NCI-H2227 (cell line): Measurements from ENCODE around the gene PHYKPL.
"Not testable (repeated sequence)": the region's sequence is repeated elsewhere in the genome, so short reads cannot be mapped to it uniquely, and the experiment has no call there.

Experiments
- DNase-seq: peaks from one replicate; lab custom pipeline; 2025; ENCODE audit not compliant: unreplicated experiment; lab: John Stamatoyannopoulos, UW

Gene PHYKPL

DNA sequence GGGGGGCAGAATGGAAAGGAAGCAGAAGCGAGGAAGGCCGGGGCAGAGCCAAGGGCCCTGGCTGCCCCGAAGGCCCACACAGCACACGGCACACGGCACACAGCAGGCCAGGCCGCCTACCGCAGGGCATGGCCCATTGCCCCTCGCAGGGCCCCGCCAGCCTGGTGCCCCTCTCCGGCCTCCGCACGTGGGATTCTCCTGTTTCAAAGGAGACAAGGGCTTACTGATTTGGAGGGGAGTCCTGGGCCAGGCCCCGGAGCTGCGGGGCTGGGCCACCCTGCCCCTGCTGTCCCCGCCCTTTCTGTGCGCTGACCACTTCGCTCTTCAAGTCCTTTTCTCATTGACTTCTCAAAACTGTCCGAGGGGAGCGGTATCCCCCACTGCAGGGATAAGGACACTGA is 7.7 kb upstream of the PHYKPL start:
- DNase-seq: no peak

DNA sequence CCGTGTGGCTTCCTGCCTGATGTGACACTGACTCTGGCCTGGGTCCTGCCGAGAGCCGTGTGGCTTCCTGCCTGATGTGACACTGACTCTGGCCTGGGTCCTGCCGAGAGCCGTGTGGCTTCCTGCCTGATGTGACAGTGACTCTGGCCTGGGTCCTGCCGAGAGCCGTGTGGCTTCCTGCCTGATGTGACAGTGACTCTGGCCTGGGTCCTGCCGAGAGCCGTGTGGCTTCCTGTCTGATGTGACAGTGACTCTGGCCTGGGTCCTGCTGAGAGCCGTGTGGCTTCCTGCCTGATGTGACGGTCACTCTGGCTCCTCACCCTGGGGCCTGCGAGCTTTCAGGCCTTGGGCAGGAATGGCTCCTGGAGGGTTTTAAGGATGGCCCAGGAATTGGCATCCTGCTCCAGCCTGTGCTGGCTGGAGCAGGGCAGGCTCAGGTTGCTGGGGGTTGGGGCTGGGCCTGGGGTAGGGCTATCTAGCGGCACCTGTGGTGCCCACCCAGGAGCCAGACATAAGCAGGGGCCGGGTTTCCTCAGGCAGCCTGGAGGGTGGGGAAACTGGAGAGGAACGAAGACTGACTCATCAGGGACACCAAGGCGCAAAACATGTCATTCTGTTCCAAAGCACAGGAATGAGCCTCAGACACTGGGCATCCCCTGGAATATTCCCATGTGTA is 7.2 kb upstream of the PHYKPL start:
- not testable (repeated sequence) for DNase-seq

DNA sequence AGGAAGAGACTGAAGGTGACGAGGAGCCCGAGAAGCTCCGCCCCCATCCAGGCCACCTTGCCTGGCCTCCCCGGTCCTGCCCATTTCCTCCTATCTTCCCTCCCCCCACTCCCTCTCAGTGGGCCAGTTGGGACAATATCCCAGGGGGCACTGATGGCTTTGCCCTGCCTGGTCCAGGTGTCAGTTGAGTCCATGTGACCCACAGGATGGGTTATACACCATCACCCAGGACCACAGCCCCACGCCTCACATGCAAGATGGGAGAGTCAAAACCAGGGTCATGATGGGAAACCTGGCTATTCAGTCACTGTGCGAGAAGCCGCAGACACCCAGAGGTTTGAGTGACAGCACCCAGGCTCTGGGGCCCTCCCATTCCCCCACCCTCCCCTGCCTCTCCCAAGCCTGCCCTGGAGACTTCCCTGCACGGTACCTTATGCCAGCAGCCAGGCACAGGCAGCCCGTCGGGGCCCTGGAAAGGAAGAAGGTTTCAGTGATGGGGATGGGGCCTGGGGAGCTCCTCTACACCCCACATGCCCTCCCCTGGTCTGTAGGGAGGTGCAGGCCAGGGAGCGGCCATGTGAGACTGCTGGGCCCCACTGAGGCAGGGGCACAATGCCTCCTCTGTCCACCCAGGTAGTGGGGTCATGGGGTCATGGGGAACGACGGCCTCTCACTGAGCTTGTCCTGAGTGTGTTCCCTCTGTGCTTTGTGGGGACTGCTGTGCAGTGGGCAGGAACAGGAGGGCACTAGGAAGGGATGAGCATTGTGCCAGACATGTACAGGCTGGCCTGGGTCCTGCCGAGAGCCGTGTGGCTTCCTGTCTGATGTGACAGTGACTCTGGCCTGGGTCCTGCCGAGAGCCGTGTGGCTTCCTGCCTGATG is 6.3 kb upstream of the PHYKPL start:
- DNase-seq: no peak

DNA sequence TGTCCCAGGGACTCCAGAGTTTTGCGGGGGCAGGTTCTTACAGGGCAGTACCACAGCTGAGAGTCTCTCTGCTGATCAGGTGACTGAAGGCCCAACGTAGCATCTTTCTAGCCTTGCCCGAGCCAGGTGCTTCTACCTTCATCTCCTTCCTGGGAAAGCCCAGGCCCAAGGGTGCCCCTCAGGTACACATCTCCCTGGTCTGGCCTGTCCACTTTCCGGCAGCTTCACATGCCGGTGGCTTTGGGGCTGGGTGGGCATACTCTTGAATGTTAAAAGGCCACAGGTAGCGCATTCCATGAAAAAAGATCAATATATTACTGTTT is 5.7 kb upstream of the PHYKPL start:
- no peak for DNase-seq

DNA sequence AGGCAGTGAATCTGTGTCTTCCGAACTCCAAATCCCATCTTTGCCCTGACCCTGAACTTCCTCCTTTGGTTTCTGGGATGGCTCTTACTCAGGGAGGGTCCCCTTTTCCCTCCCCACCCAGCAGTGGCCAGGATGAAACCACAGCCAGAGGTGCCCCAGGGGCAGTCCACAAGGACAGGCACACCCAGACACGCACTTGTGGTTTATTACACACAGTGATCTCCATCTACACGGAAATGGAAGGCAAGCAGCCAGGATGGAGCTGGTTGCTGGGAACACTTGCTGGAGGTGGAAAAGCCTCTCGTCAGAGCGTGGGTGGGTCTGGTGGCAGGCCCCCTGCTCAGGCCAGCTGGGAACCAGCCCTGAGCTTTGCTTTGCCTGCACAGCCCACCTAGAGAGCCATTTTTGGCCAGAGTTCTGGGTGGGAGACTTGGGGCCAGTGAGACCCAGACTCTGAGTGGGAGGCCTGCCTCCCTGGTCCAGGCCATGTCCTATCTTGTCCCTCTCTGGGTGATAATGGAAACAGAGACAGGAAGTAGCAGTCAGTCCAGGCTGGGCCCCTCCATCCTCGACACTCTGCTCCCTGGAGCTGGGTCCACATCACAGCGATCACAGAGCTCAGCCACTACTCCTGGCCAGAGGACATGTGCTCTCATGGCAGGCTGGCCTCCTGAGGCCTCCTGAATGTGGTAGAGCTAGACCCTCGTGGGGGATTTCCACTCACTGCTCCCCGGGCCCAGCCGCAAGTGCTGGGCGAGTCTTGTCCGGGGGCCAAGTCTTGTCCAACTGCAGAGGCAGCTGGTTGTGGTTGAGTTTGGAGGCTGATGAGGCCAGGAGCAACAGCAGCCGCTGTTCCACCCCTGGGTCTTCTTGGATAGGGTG is 5.1 kb upstream of the PHYKPL start:
- DNase-seq: no peak

DNA sequence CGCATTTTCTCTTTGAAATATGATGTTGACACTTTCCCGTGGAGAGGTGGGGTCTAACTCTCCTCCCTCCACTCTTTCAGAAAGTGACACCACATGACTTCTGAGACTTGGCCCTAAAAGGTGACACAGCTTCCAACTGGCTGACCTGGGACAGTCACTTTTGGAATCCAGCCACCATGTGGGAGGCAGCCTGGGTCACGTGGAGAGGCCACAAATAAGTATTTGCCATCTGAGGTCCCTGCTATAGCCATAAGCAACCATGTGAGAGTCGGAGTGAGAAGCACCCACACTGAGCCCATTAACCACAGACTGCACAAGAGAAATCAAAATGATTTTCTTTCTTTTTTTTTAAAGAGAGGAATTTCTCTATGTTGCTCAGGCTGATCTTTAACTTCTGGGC is 4.1 kb upstream of the PHYKPL start:
- DNase-seq: no peak

DNA sequence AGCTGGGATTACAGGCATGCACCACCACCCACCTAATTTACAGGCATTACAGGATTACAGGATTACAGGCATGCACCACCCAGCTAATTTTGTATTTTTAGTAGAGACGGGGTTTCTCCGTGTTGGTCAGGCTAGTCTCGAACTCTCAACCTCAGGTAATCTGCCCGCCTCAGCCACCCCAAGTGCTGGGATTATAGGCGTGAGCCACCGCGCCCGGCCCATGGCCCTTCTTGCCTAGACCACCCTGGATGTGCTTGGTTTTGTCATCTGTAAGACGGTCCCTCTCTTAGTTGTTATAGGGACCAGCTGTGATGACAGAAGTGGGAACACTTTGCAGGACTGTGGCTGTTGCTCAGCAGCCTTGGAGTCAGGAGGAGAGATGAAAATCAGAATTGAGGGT is 3.5 kb upstream of the PHYKPL start:
- no peak for DNase-seq

DNA sequence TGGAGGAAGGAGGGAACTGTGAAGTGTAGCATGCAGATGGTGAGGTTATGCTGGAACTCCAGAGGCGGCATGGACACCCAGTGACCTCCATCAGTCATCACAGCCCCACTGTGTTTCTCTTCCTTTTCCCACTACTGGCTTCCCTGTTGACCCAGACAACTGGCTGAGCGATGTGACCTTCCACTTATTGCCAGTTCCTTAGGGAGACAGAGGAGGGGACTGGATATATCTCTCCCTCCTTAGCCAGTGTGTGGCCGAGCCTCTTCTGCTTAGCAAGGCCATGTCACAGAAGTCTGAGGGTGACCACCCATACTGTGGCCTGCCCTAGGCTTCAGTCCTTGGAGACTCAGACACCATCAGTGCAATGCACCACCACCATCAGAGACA is 3.0 kb upstream of the PHYKPL start:
- DNase-seq: no peak

DNA sequence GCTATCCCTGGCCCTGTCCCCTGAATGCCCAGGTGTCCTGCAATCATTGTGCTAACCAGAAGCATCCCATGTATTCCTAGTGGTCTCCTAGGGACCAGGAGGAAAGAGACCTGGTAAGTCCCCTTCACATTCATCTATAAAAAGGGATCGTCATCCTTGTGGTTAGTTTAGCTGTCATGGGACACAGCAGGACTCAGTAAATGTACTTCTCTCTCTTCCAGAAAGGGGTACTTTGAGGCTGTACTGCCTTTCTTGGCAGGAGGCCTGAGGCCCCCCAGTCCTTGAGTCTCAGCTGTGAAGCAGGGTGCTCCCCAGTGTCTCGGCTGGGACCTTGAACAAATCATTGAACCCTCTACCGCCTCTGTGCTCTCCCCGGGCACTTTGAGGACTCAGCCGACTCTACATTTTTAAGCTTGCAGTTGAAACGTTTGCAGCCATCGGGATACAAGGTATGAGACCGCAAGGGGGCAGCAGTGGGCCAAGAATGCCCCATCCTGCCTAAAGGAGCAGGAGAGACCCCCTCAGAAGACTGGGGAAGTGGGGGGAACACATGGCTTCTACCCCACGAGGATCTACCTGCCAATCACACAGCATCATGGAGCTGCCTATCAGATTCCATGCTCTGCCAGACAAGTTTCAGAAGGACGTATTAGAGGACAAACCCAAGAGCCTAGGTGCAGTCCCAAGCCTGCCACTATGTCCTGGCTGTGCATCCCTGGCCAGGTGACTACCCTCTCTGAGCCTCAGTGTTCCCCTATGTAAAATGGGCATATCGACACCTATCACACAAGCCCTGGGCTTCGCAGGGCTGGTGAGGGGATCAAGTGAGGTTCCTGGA is 2.4 kb upstream of the PHYKPL start:
- no peak for DNase-seq

DNA sequence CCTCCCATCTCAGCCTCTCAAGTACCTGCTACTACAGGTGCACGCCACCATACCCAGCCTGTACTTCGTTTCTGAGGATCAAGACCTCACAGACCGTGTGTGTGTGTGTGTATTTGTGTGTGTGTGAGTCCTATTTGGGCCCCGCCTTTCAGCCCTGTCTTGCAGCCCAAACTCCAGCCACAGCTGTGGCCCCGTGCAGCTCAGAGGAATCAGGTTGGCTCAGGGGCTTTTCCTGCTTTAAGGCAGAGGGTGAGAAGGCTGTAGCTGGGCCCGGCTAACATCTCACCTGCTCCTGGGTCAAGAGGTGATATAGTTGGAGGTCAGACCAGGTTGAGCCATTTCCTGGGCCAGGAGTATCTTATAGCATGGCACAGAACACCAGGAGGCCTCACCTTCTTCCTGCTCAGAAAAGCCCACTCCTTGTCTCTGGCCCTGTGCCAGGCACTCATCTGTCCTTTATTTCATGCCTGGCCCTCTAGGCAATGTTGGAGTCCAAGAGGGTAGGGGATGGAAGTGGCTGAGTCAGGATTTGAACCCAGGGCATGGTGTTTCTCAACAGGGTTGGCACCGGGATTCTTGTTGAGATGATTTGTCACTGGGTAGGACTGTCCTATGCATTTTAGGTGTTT is 1.6 kb upstream of the PHYKPL start:
- DNase-seq: no peak

DNA sequence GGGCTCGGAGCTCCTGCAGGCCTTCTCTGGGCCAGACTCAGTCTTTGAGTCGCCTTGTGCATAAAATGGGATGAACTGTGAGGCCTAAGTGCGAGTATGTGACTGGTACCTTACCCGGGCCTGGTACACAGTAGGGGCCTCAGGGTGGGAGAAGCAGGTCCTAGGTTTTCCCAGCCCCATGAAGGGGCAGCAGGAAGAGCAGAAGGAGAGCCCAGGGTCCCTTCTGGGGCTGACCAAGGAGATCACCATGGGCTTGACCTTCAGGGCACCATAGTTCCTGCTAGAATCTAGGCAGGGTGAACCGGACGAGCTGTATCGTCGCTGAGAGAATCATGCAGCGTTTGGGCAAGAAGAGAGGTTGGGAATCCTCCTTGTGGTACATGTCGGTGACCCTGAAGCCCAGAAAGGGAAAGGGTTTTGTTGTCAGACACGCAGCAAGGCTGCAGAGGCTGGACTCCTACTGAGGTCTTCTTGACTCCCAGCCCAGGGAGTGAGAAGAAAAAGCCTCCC is 373 bp upstream of the PHYKPL start:
- DNase-seq: no peak

DNA sequence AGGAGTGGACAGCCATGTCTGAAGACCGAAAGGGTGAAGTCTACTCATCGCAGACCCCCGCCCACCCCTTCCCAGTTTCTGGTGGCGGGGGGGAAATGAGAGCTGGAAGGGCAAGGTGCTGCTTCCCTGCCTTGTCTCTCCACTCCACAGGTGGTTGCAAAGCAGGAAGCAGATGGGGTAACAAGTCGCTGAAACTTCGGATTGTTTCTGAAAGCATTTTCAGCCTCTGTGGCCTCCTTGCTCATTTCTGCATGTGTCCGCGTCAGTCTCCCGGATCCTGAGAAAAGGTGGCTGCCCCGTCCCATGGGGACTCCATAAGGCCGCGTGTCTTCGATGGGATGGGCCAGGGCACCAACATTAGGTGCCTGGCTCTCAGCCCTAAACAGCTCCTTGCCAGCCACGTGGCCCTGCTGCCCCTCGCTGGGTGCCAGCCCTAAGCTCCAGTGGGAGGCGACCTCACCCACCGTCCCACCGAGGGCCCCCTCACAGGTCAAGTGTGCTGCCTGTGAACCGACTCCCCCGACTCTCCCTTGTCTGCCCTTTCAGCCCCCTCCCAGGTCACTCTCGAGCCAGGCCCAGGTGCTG is 971 bp downstream of the PHYKPL start:
- no peak for DNase-seq

DNA sequence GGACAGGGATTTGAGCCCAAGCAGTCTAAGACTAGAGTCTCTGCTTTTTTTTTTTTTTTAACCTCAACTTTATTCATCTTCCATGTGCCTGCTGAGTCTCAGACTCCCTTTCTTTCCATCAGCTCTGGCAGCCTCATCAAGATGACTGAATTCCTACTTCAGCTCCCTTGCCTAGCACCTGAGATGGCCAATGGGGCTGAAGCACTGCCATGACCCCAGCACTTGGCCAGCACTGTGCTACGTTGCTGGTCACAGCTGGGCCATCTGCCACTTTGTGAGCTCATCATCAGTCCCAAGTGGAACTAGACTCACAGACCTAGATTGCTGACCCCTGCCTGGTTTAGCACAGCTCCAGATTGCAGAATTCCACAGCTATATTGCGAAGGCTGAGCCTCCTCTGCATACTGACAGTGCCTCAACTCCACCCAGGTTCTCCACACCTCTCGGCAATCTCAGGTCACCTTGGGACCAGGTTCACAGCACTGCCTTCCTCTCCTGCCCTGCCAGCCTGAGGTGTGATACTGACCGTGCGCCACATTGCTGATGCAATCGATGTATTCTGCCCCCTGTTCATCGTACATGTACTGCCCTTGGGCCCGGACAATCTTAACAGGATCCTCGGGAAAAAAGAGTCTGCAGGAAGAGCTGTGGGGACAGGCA is 1.6 kb downstream of the PHYKPL start:
- no peak for DNase-seq

DNA sequence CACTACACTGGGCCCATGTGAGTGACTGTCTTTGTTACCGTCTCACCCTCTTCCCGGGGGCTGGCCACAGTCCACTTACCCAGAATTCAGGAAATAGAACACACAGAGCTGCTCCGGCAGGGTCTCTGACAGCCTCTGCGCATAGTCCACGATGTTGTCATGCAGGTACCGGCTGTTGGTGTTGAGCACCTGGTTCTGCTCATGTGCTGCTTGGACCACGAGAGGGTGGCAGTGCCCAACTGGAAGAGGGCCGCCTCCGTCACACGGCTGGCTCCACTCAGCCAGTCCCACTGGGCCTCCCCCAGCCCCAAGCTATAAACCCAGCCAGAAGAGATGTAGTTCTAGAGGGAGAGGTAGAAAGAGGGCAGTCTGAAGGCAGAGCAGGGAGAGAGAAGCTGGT is 2.7 kb downstream of the PHYKPL start:
- DNase-seq: no peak

DNA sequence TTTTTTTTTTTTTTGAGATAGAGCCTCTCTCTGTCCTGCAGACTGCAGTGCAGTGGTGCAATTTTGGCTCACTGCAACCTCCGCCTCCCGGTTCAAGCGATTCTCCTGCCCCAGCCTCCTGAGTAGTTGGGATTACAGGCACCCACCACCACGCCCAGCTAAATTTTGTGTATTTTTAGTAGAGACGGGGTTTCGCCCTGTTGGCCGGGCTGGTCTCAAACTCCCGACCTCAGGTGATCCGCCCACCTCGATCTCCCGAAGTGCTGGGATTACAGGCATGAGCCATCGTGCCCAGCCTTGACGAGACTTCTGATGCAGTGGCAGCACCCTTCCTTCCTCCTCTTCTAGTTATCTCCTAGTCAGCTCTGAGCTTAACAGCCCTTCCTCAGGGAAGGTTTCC is 3.5 kb downstream of the PHYKPL start:
- DNase-seq: not testable (repeated sequence)

DNA sequence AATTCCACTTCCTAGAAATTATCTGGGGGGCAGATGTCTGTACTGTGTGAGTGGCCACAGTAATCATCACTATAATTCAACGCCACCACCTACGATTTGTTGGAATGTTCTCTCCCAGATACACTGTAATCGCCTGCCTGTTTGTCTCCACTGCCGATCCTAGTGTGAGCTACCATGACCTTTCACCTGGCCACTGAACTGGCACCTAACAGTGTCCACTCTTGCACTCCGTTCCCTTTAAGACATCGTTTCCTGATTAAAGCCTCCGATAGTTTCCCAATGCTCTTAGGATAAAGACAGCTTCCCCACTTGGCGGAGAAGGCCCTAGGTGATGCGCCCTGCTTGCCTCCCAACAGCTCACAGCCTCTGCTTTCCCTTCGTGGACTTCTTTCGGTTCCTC is 4.0 kb downstream of the PHYKPL start:
- DNase-seq: no peak

DNA sequence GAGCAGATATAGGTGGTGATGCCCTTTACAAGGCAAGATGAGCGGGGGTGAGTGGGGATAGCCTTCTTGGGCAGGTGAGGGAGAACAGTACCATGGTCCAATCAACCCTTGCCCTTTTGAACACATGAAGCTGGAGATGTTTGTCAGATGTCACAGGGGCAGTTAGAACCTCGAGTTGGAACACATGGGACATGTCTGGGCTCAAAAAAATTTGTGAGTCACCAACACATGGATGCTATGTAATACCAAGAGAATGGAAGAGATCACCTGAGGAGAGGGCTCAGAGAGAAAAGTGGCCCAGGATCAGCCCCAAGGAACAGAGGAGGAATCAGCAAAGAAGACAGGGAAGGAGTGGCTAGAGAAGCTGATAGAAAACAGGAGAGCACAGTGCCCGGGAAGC is 4.7 kb downstream of the PHYKPL start:
- DNase-seq: no peak

DNA sequence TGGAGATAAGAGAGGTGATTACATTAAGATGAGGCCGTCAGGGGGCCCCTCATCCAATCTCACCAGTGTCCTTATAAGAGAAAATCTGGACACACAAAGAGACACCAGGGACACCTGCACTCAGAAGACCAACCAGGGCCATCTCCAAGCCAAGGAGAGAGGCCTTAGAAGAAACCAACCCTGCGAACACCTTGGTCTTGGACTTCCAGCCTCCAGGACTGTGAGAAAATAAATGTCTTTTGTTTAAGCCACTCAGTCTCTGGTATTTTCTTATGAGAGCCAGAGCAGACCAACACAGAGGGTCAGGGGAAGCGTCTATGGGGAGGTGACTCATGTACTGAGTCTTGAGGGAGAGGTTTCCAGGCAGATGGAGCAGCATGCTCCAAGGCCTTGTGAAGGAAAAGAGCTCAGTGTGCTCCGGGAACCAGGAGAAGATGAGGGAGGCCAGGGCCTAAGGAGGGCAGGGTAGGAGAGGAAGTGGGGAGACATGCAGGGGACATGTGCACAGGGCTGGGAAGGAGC is 5.4 kb downstream of the PHYKPL start:
- no peak for DNase-seq

DNA sequence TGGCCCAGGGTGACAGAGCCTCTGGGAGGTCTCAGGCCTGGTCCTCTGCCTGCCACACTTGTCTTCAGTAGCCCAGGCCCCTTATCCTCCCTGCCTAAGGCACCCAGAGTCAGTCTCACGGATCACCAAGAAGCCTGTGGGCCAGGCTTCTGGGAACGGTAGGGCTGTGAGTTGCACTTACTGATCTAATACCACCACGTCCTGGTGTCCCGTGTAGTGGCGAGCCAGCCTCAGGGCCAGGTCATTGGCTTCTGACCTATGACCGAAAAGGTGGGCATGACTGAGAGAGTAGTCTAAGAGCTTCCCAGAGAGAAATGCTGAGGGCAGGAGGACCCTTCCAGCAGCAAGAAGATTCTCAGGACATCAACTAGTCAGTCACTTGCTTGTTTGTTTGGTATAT is 7.4 kb downstream of the PHYKPL start:
- no peak for DNase-seq
